Calu3 (cell line): ENCODE results near the gene IDH3B. TPM values are rescaled to one million over a fixed set of nuclear protein-coding genes. Genes with fewer than 3 reads are reported as not detected.
"Not testable (repeated sequence)": the region's sequence is repeated elsewhere in the genome, so short reads cannot be mapped to it uniquely, and the experiment has no call there.

Source experiments
- BruUV-seq: library from RNA; stranded (reverse); fragments of 400-500 nt; replicated peaks from 2 replicates; lab custom pipeline; 2021; lab: Mats Ljungman, UMichigan
- CTCF ChIA-PET: fragments of 300-600 bp; sonication (Branson Sonifier 250); formaldehyde crosslinking; loops from one replicate; lab custom pipeline; 2022; ENCODE audit warnings: antibody characterized with exemption; lab: Charles Lee
- DNase-seq: peaks from one replicate; pipeline ENCODE4 v3.0.0; 2022
- H3K27ac Mint-ChIP-seq: one replicate; pipeline ENCODE4 v1.8.0; 2022; ENCODE audit warnings: mixed read lengths; ENCODE audit not compliant: unreplicated experiment
- H3K27me3 Mint-ChIP-seq: one replicate; pipeline ENCODE4 v1.8.0; 2022; ENCODE audit warnings: mixed read lengths; ENCODE audit not compliant: unreplicated experiment
- H3K36me3 Mint-ChIP-seq: one replicate; pipeline ENCODE4 v1.8.0; 2022; ENCODE audit warnings: mild to moderate bottlenecking, moderate library complexity, mixed read lengths; ENCODE audit not compliant: insufficient read depth, unreplicated experiment
- H3K4me1 Mint-ChIP-seq: one replicate; pipeline ENCODE4 v1.8.0; 2022; ENCODE audit warnings: mild to moderate bottlenecking, low read depth, mixed read lengths; ENCODE audit not compliant: unreplicated experiment
- H3K4me3 Mint-ChIP-seq: one replicate; pipeline ENCODE4 v1.8.0; 2022; ENCODE audit warnings: mild to moderate bottlenecking, low read depth, moderate library complexity, mixed read lengths; ENCODE audit not compliant: unreplicated experiment
- H3K9me3 Mint-ChIP-seq: one replicate; pipeline ENCODE4 v1.8.0; 2022; ENCODE audit warnings: low read depth, mixed read lengths; ENCODE audit not compliant: unreplicated experiment
- CTCF ChIP-seq: fragments of 200-600 bp; IDR thresholded peaks from one replicate; pipeline ENCODE4 v1.8.0; 2022; ENCODE audit warnings: antibody characterized with exemption; ENCODE audit not compliant: unreplicated experiment
- intact Hi-C: fragments of 100-400 bp; cut with micrococcal nuclease; formaldehyde crosslinking; loops from one replicate; pipeline ENCODE4 v1.10.0; 2022; ENCODE audit not compliant: unreplicated experiment
- total RNA-seq: library from RNA; stranded (reverse); gene quantifications from 2 replicates; pipeline ENCODE4 v1.2.3, GENCODE V29; 2022

Gene IDH3B
- total RNA-seq, 1 experiment from 2014 or later: 73.6 TPM

GRCh38 chr20:2698912-2699311, 34.9 kb upstream of the IDH3B start:
- no TSS peak for BruUV-seq
- Mint-ChIP-seq H3K27ac (no peak overlapping the region), H3K36me3 (no peaks in the 10 kb centered on the region), H3K27me3 (peaks cover 57% of the 10 kb centered on the region), H3K4me3 (no peak overlapping the region), H3K9me3 (no peaks in the 10 kb centered on the region), H3K4me1 (no peaks in the 10 kb centered on the region)
- no peak for TF ChIP-seq CTCF
- intact Hi-C loops: no loop called here
- CTCF ChIA-PET: interaction anchor here (0.6 kb wide), 1 partner anchor 155 kb away, joined by 4 read pairs; no protein-coding TSS in a partner anchor
- no peak for DNase-seq

GRCh38 chr20:2698186-2698817, 34.3 kb upstream of the IDH3B start:
- peaks cover 55% of the 10 kb centered on the region for H3K27me3 Mint-ChIP-seq
- H3K4me1 Mint-ChIP-seq: no peaks in the 10 kb centered on the region
- intact Hi-C loops: no loop called here
- no peak overlapping the region for H3K27ac Mint-ChIP-seq
- no peaks in the 10 kb centered on the region for H3K9me3 Mint-ChIP-seq
- TF ChIP-seq CTCF: no peak
- CTCF ChIA-PET: interaction anchor here (0.6 kb wide), 1 partner anchor 154 kb away, joined by 4 read pairs; no protein-coding TSS in a partner anchor
- no peak for DNase-seq
- H3K36me3 Mint-ChIP-seq: no peaks in the 10 kb centered on the region
- H3K4me3 Mint-ChIP-seq: no peak overlapping the region
- BruUV-seq: no TSS peak

- intact Hi-C loops: no loop called here
- DNase-seq: no peak
- CTCF ChIA-PET: no interaction called here
- no peak overlapping the region for H3K4me3 Mint-ChIP-seq
- TF ChIP-seq CTCF: no peak
- H3K36me3 Mint-ChIP-seq: no peaks in the 10 kb centered on the region
- H3K4me1 Mint-ChIP-seq: no peaks in the 10 kb centered on the region
- peaks cover 55% of the 10 kb centered on the region for H3K27me3 Mint-ChIP-seq
- BruUV-seq: no TSS peak
- no peak overlapping the region for H3K27ac Mint-ChIP-seq
- H3K9me3 Mint-ChIP-seq: no peaks in the 10 kb centered on the region
These were observed 33.8 kb upstream of the IDH3B start for GRCh38 chr20:2697768-2698167.

- CTCF ChIA-PET: no interaction called here
- intact Hi-C loops: no loop called here
- Mint-ChIP-seq H3K9me3 (no peaks in the 10 kb centered on the region), H3K4me3 (no peak overlapping the region), H3K36me3 (peaks cover 8% of the 10 kb centered on the region), H3K27ac (no peak overlapping the region), H3K4me1 (peaks cover 7% of the 10 kb centered on the region), H3K27me3 (peaks cover 65% of the 10 kb centered on the region)
- no peak for TF ChIP-seq CTCF
- BruUV-seq: no TSS peak
- no peak for DNase-seq
These were observed 32.6 kb upstream of the IDH3B start for GRCh38 chr20:2696646-2697045.

GRCh38 chr20:2695984-2696525, 32.0 kb upstream of the IDH3B start:
- not testable (repeated sequence) for DNase-seq

More at GRCh38 chr20:2695984-2696525, 32.0 kb upstream of the IDH3B start:
- Mint-ChIP-seq H3K36me3 (peaks cover 13% of the 10 kb centered on the region), H3K27me3 (peaks cover 69% of the 10 kb centered on the region), H3K4me1 (peaks cover 12% of the 10 kb centered on the region)
- H3K9me3 Mint-ChIP-seq, intact Hi-C loops, CTCF ChIA-PET, BruUV-seq, H3K4me3 Mint-ChIP-seq, H3K27ac Mint-ChIP-seq: not testable (repeated sequence)
